HG03280 (cell line): Measurements from ENCODE around the gene SULF2.

Experiments
- ATAC-seq: cut with Tn5 transposase; IDR thresholded peaks from one replicate; pipeline ENCODE4 v1.9.1; 2021; ENCODE audit warnings: mild to moderate bottlenecking, moderate library complexity; ENCODE audit not compliant: unreplicated experiment

Gene SULF2

DNA sequence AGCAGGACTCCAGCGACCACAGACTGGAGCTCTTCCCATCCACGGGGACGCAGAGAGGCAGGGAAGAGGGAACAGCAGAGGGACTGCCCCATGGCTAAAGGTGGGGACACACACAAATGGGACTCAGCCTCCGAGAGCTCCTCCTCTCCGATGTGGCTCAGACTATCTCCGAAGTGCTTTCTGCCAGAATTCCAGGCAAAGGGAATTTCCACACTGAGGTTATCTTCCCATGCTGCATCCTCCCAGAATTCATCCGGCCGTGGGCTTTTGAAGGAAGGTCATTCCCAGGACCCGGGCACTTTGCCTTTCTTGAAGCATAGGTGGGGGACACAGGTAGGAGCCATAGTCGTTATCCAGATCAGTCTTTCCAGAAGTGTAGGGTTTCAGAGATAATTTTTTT is 67.9 kb downstream of the SULF2 start:
- no peak for ATAC-seq

DNA sequence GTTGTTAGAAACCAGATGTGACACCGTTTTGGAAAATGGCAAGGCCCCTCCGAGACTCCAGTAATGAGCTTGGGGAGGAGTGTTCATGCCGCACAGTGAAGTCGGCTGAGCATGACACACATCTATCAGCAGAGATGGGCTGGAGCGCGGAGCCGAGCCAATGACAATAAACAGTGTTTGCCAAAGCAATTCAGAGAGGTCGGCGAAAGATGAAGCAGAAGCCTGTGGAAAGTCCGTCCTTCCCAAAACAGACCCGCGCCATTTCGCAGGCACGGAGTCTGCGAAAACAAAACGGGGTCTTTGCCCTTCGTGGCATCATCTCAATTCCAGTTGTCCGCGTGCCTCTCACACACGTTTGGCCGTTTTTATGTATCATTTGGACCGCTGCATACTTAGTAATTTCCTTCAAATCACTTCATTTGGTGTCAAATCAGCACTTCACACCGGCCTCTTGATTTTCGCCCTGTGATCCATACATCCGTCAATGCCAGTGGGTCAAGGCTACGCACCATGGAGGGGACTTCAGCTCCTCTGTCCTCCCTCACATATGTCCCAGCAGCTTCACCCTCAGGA is 71.3 kb downstream of the SULF2 start:
- no peak for ATAC-seq

DNA sequence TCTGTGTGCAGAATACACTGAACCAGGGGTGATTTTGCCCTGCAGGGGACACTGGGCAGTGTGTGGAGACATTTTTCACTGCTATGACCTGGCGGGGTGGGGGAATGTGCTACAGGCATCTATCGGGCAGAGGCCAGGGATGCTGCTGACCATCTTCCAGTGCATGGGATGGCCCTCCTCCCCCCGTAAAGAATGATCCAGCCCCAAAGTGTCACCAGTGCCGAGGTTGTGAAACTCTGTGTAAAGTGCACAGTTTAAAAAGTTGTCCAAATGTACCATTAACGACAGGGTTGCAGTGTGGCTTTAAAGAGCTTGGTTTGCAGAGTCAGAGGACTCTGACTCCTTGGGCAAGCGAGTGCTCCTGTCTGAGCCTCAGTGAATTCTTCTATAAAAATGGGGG is 72.1 kb downstream of the SULF2 start:
- no peak for ATAC-seq

DNA sequence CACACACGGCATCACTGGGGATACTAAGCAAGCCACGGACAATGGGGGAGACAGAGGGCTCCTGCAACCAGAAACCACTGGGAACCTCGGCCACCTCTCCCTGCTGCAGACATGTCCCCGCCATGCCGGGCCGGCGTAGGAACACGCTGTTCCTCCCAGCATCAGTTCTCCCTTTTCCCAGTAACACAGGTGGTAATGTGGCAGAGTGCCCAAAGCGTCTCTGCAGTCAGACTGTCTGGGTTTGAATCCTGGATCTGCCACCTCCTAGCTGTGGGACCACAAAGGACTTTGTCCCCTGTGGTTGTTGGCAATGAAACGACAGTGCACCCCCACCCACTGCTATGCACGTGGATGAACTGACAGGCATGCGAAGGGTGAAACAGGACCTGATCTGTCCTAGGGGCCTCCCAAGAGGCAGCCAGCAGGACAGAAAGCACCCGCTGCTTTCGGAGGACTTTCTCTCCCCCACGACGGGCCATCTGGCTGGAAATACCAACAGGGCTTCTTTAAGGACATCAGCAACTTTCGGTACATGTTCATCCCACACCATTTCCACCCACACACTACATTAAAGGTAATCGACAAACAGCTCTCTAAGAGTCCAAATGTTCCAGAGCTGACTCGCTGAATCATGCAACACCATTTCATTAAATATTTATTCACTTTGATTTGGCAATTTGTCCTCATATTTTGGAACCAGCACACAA is 74.1 kb downstream of the SULF2 start:
- no peak for ATAC-seq

DNA sequence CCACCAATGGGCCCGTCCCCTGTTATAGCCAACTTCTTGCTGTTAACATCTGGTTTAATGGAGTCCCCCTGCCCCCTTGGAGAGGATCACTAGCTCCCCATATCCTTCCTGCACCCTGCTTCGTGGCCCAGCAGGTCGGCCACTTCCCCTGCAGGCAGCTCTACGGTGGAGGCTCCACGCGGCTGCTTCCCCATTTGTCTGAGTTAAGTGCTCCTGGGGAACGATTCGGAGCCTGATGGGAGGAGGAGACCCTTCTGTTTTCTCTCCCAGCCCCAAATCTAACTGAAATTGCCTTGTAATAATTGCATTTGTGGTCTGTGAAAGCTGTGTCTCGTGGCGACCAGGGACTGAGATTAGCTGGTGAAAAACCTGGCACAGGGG is 74.6 kb downstream of the SULF2 start:
- ATAC-seq, result no peak

DNA sequence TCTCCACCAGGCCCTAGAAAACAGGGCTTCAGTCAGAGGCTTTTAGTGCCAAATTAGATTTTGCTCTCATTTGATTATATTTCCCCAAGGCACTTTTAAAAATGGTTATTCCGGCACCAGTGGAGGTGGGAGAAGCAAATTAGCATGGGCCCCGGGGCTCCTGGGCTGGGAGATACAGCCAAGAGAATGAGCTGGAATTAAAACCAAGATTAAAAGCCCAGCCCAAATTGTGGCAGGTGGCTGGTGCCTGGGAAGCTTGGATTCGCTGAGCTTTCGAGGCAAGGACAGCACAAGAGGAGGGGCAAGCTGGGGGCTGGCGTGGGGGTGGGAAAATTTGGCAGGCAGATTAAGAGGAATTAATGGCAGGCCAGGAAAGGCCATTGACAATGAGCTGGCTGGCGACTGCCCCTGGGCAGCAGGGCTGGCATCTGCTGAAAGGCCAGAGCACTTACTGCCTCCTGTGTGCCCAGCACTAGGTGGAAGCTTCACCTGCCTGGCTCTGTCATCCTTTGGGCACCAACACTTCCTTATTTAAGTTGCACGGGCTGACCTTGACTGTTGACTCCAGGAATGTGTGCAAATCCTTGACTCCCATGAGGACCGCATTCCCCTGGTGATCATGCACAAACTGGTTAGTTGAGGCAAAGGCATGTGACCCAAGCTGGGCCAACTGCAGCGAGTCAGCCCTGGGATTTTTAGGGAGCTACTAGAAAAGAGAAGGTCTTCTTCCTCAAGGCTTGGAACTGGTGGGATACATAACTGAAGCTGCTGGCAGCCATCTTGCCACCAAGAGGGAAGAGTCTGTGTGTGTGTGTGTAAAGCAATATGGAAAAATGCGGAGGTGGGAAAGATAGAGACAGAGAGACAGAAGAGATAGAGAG is 76.1 kb downstream of the SULF2 start:
- no peak for ATAC-seq

DNA sequence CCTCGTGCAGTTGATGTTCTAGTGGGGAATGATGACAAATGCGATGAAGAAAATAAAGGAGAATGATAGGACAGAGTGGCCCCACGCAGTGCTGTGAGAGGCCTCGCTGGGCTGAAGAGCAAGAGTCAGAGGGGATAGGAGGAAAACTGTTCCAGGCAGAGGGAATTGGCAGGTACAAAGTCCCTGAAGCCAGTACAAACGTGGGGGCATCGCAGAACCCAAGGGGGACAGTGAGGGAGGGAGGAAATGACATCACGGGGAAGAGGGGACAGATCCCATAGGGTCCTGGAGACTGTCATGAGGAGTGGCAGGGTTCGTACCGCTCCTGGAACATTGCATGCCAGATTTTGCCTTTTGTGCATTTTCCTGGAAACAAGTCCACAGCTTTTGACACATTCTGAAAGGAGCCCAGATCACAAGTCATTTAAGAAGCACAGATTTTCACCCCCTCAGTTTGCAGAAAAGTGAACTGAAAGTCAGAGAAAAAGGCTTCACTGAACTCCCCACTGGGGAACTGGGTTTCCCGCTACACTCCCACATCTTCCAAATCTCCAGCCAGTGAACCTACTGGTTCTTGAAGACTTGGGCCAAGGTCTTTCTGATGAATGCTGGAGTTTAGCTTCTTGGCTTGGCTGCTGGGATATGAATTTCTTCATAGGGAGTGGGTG is 77.0 kb downstream of the SULF2 start:
- no peak for ATAC-seq

DNA sequence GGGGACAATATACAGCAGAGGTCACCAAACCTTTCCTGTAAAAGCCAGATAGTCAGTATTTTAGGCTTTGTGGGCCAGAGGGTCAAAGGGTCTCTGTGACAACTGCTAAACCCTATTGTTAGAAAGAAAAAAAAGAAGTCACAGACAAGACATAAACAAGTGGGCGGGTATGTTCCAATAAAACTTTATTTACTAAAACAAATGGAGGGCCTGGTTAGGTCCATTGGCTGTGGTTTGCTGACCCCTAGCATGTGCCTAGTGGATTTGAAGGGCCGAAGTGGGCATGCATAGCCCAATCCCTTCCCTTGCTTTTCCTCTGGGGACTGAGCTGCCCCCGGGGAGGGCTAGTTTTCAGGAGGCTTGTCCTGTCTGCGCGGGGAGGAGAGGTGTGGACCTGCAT is 78.9 kb downstream of the SULF2 start:
- ATAC-seq, result no peak

DNA sequence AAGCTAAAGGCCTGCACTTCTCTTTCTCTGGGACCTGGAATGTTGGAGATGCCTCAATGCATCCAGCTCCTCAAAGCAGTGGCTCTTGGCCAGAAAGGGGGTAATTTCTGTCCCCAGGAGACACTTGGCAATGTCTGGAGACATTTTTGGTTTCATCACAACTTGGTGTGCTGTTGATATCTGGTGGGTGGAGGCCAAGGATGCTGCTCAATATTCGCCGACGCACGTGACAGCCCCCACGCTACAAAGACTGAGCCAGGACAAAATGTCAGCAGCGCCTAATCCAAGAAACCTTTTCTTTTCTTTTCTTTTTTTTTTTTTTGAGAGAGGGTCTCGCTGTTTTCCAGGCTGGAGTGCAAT is 79.8 kb downstream of the SULF2 start:
- ATAC-seq, result no peak

DNA sequence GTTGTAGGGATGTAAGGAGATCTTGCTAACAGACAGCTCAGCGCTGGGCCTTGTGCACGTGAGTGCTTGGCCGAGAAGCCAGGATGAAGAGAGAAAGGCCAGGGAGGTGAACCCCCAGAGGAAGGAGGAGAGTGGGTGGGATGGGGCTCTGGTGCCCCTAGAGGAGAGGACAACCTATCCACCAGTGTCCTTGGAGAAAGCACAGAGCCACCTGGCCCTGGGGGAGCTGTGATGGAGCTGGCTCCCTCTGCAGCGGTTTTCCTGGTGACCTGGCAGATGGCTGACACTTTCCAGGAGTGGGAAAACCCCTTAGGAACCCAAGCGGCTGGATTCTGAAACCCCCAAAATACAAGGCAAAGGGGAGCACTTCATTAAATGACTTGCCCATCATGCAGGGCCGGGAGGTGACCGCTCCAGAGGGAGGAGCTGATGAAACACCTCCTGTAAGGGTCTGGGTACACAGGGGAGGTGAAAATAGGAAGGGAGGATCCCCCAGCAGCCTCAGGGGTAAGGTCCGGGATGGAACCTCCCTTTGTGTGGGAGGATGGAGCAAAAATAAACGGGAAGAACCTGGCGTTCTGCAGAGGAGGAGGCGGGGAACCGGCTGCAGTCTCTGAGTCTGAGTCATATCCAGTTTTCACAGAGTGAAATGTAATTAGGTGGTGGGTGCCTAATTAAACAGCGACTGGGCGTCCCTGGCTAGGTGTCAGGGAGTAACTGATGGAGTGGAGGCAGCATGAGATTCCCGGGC is 80.4 kb downstream of the SULF2 start:
- no peak for ATAC-seq

DNA sequence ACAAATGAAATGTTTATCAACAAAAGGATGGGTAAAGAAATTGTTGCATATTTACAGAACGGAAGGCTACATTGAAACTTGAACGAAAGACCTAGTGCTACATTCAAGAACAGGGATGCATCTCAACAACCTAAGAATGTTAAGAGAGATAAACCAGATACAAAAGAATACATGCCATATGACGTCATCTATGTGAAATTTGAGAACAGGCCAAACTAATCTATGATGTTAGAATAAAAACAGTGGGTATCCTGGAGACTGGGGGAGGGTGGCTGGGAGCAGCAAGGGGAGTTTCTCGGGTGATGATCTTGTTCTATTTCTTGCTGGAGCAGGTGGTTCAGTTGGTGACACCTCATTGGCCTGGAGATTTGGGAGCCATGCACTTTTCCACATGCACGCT is 81.5 kb downstream of the SULF2 start:
- ATAC-seq, result no peak

DNA sequence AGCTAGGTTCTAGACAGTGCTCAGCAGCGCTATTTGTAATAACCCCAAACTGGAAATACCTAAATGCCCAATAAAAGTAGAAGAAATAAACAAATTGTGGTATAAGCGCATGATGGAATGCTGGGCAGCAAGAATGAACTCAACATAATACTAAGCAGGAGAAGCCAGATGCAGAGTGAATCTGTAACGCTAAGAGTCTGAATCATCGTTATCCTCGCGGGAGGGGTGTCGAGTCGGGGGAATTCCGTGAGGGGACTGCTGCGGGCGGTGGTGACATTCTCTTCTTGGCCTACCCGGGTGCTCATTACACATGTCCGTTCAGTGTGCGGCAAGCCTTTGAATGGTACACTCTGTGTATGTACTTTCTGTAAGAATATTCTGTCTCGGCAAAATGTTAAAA is 83.7 kb downstream of the SULF2 start:
- ATAC-seq, result no peak

DNA sequence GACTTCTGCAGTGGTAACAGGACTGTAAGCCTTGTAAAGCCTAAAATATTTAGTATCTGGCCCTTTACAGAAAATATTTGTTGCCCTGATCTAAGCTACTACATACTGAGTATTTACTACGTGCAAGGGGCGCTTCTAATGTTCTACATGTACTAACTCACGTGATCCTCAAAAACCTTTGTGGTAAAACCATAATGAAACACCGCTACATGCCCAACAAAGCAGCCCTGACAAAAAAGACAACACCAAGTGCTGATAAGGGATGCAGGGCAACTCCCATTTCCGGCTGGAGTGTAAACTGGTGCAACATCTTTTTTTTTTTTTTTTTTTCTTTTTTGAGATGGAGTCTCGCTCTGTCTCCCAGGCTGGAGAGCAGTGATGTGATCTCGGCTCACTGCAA is 85.0 kb downstream of the SULF2 start:
- ATAC-seq, result no peak

DNA sequence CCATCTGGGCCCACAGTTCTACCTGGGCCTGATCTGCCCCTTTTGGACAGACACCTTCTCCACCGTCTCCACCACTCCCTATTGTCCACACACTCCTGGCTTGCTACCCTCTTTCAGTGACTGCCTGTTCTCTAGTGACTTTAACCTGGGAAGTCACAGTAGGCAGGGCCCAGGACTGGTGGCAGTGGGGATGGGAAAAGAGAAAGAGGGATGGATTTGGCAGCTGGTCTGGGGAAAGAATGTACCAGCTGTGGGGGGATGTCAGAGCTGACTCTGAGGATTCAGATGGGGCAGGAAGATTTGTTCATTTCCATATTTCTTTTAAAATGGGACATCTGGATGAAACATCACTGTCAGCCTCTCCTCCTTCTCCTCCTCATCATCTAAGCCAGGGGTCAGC is 85.5 kb downstream of the SULF2 start:
- no peak for ATAC-seq

DNA sequence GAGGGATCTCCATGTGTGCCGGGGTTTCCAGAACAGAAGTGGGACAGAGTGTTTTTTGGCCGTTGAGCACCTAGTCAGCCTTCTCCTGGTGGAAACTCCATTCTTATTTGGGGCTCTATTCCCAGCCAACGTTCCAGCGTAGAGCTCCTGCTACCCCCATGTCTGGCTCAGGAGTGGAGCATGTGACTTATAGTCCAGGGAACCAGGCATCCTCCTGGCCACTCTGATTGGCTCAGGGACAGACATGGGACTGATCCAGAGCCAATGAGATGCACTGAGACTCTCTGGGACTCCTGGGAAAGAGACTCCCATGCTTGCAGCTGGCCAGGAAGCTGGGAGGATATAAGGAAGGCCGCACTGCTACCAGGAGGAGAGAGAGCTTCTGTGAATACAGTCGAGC is 87.1 kb downstream of the SULF2 start:
- no peak for ATAC-seq

DNA sequence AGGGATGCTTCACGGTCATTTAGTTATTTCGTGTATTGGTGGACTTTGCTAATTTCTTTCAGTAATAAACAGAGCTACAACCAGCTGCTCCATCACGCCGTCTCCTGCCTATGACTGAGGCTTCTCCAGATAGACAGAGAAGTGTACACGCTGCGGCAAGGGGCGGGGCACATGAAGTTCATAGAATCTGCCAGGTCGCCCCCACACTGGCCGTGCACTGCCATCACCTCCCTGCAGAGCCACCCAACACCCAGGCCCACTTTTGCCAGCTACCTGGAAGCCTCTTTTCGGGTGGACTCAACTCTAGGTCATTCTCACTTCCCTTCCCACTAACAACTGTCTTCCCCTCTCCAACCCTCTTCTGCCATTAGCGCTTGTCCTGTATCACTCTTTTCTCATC is 88.4 kb downstream of the SULF2 start:
- ATAC-seq, result no peak

DNA sequence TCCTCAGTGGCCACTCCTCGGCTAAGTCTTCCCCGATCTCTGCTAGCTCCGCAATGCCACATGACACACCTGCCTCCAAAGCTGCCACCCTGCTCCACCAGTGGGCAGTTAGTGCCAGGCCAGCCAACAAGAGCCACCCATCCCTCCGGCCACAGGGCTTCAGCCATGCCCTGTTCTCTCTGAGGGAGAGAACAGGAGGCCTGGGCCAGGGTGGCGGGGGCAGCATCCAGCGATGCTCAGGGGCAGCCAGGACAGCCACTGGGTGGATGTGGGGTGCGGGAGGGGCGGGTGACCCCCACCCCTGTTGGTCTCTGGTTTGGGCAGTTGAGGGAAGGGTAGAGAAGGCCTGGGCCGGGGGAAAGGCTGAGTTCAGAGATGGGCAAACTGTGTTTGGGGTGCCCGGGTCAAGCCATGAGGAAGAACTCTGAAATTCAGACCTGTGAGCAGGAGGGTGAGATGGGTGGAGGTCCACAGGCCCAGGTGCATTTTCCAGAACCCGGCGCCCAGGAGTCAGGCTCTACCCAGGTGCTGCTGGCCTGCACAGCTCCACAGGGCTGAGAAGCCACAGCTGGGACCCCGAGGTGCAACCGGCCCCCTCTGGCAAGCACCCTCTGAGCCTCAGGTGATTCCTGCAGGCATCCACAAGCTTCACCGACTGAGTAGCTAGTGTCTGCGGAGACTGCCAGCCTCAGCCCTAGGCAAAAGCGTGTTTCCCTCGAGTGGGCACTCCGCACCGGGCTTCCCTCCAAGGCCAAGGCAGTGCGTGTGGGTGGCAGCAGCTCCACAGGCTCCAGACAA is 91.1 kb downstream of the SULF2 start:
- ATAC-seq, result no peak

DNA sequence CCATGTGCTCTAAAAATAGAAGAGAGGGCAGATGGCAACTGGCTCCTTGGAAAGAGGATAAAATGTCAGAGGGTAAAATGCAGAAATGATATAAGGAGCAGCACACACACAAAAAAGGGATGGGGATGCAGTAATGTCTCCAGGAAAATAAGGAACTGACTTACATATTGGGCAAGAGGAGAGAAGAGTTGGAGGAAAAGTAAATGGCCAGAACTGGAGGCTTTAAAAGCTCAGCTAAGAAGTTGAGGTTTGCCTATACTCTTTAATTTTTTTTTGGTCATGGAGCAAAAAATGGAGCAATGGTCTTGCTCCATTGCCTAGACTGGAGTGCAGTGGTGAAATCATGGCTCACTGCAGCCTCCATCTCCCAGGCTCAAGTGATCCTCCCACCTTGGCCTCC is 93.7 kb downstream of the SULF2 start:
- ATAC-seq, result no peak

DNA sequence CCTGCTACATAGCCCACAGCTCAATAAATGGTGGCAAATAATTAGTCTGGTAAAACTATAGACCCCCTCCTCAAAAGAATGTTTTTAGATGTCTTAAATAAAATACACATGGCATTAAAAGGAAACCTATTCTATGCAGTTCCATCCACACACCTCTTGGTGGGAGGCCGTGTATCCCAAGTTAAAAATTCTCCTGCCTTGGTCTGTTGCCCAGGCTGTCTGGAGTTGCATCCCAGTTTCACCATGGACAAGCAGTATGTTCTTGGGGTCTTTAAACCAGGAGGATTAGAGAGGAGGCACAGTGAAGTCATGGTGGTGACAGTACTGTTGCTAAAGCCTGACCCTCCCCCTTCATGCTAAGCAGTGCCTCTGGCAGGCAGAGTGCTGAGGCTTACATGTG is 95.5 kb downstream of the SULF2 start:
- no peak for ATAC-seq
